Lower lobe of right lung (tissue), 2 donors: Measurements from ENCODE around the gene BSN. TPM values are rescaled to one million over a fixed set of nuclear protein-coding genes. Genes with fewer than 3 reads are reported as not detected.

Source experiments
- ATAC-seq, 2 donors: fragments of 200-7000 bp; cut with Tn5 transposase; one replicate each; pipeline ENCODE4 v1.9.1; 2020 to 2022; ENCODE audit warnings: mild to moderate bottlenecking in 2 of 2, moderate library complexity in 2 of 2
- DNase-seq: peaks from one replicate; pipeline ENCODE4 v3.0.0-alpha.2; 2020
- H3K27ac ChIP-seq: fragments of 200-600 bp; one replicate; pipeline ENCODE4 v1.8.0; 2022
- H3K27me3 ChIP-seq: fragments of 200-600 bp; one replicate; pipeline ENCODE4 v1.8.0; 2022; ENCODE audit warnings: low read depth
- H3K36me3 ChIP-seq: fragments of 200-600 bp; one replicate; pipeline ENCODE4 v1.8.0; 2022; ENCODE audit warnings: mild to moderate bottlenecking
- H3K4me1 ChIP-seq: fragments of 200-600 bp; one replicate; pipeline ENCODE4 v1.8.0; 2022
- H3K4me3 ChIP-seq: fragments of 200-600 bp; one replicate; pipeline ENCODE4 v1.8.0; 2022; ENCODE audit warnings: mild to moderate bottlenecking
- H3K9me3 ChIP-seq: fragments of 200-600 bp; one replicate; pipeline ENCODE4 v1.8.0; 2022
- intact Hi-C: fragments of 100-400 bp; cut with DNase I; formaldehyde crosslinking; loops from one replicate; pipeline ENCODE4 v1.11.0; 2022
- total RNA-seq: library from RNA; stranded (reverse); fragmentation: NEBNext Ultra II Directional; extraction: Animal tissue kit (Norgen Biotek cat#: 25700); gene quantifications from one replicate; pipeline ENCODE4 v1.2.1, GENCODE V29; 2021
- TF ChIP-seq, protein P1 (sequence below): fragments of 200-600 bp; IDR thresholded peaks from one replicate; pipeline ENCODE4 v1.8.0; 2022; ENCODE audit warnings: antibody characterized with exemption, mild to moderate bottlenecking
- donor health status: DM: no; HTN: yes; CAD: no; lungs with severe emphysema.

BSN gene
- total RNA-seq, 1 donor from 2014 or later: 0.35 TPM

GRCh38 chr3:49673121-49673714 lies 118.9 kb downstream of the BSN start:
- no peak for DNase-seq
- TF ChIP-seq, protein P1, sequence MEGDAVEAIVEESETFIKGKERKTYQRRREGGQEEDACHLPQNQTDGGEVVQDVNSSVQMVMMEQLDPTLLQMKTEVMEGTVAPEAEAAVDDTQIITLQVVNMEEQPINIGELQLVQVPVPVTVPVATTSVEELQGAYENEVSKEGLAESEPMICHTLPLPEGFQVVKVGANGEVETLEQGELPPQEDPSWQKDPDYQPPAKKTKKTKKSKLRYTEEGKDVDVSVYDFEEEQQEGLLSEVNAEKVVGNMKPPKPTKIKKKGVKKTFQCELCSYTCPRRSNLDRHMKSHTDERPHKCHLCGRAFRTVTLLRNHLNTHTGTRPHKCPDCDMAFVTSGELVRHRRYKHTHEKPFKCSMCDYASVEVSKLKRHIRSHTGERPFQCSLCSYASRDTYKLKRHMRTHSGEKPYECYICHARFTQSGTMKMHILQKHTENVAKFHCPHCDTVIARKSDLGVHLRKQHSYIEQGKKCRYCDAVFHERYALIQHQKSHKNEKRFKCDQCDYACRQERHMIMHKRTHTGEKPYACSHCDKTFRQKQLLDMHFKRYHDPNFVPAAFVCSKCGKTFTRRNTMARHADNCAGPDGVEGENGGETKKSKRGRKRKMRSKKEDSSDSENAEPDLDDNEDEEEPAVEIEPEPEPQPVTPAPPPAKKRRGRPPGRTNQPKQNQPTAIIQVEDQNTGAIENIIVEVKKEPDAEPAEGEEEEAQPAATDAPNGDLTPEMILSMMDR: no peak
- Histone ChIP-seq H3K36me3 (peaks cover 28% of the 10 kb centered on the region), H3K27ac (peak overlapping the region; percentile 92), H3K9me3 (no peaks in the 10 kb centered on the region), H3K4me1 (peaks cover 13% of the 10 kb centered on the region), H3K27me3 (no peaks in the 10 kb centered on the region), H3K4me3 (peak overlapping the region; percentile 98)
- intact Hi-C loops: no loop called here
- no peak for ATAC-seq

GRCh38 chr3:49673715-49674496 lies 119.6 kb downstream of the BSN start, which contains the start of gene APEH:
TSS of gene APEH (plus strand) at chr3:49674351. CDS start at chr3:49674402, 51 bp downstream.
- TF ChIP-seq, protein P1: no peak
- intact Hi-C loops: no loop called here
- DNase-seq (peak; percentile 99), ATAC-seq (peak; percentile 96)
- Histone ChIP-seq H3K4me3 (peak within 1 kb of the TSS; percentile 98), H3K27ac (peak within 1 kb of the TSS; percentile 92), H3K9me3 (no peaks in the 10 kb centered on the region), H3K4me1 (peaks cover 13% of the 10 kb centered on the region), H3K27me3 (no peaks in the 10 kb centered on the region), H3K36me3 (peaks cover 35% of the 10 kb centered on the region)

DNA sequence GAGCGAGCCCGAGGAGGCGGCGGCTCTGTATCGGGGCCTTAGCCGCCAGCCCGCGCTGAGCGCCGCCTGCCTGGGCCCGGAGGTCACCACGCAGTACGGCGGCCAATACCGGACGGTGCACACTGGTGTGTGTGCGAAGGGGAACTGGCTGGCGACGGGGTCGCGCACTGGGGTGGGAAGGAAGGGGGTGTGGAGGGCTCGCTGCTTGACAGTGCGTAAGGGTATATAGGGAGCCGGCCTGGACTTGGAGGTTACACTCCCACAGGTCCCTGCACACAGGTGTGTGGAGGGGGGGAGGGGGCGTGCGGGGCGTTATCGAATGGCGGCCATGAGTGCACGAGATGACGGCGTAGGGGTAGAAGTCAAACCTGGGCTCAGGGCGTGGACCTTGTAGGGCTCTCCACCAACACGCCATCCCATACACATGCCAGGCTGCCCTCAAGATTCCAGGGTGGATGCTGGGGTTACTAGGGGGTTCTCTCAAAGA lies 120.3 kb downstream of the BSN start:
- TF ChIP-seq, protein P1: no peak
- DNase-seq: no peak
- H3K4me1 ChIP-seq: peaks cover 13% of the 10 kb centered on the region
- H3K27ac ChIP-seq: peak overlapping the region; percentile 92
- peaks cover 41% of the 10 kb centered on the region for H3K36me3 ChIP-seq
- intact Hi-C loops: no loop called here
- H3K9me3 ChIP-seq: no peaks in the 10 kb centered on the region
- peak; percentile 41 to 48 for ATAC-seq
- H3K4me3 ChIP-seq: peak overlapping the region; percentile 98
- no peaks in the 10 kb centered on the region for H3K27me3 ChIP-seq

- H3K4me1 ChIP-seq: peaks cover 13% of the 10 kb centered on the region
- no peaks in the 10 kb centered on the region for H3K9me3 ChIP-seq
- ATAC-seq (no peak), DNase-seq (no peak)
- intact Hi-C loops: no loop called here
- H3K27ac ChIP-seq: no peak overlapping the region
- H3K36me3 ChIP-seq: peaks cover 55% of the 10 kb centered on the region
- no peak overlapping the region for H3K4me3 ChIP-seq
- TF ChIP-seq, protein P1: no peak
- H3K27me3 ChIP-seq: no peaks in the 10 kb centered on the region
Measured at GRCh38 chr3:49675912-49676311, 121.6 kb downstream of the BSN start.

DNA sequence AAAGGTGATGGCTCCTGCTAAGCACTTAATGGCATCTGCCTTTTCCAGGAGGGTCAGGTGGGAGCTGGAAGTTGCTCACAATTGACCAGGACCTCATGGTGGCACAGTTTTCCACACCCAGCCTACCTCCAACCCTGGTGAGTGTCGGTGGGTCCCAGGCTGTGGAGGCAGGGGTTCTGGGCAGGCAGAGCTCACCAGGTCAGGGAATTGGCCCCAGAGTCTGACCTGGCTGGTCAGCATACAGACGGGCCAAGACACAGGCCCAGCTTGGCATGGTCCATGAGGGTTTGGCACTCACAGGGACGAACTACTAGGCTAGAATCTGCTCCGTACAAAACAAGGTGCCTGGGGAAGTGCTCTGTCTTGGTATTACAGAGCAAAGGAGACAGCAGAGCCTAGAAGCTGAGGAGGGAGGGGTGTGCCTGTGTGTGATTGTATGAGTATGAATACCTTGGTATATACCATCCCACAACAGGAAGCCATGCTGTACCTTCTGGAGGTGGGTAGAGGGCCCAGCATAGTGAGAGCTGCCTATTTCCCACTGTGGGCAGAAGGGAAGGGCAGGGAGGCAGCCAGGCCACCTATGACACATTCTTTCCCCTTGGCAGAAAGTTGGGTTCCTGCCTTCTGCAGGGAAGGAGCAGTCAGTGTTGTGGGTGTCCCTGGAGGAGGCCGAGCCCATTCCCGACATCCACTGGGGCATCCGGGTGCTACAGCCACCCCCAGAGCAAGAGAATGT lies 126.4 kb downstream of the BSN start:
- DNase-seq (no peak), ATAC-seq (no peak)
- intact Hi-C loops: no loop called here
- TF ChIP-seq, protein P1: no peak
- Histone ChIP-seq H3K4me1 (peaks cover under 1% of the 10 kb centered on the region), H3K36me3 (peaks cover 83% of the 10 kb centered on the region), H3K27me3 (no peaks in the 10 kb centered on the region), H3K4me3 (no peak overlapping the region), H3K9me3 (no peaks in the 10 kb centered on the region), H3K27ac (no peak overlapping the region)
